Thyroid gland (tissue), 4 donors: ENCODE measurements around the gene FGF10. TPM values are rescaled to one million over a fixed set of nuclear protein-coding genes. Genes with fewer than 3 reads are reported as not detected.

Source experiments
- DNase-seq, 2 donors: peaks; one replicate each; pipeline ENCODE4 v3.0.0-alpha.2; 2019
- H3K27ac ChIP-seq, 3 donors: fragments of 200-600 bp; sonication (generic); 1 replicate in 2 of 3; 2 replicates in 1 of 3; pipeline ENCODE4 v1.5.1; 2016 to 2019; ENCODE audit warnings: mild to moderate bottlenecking in 1 of 3, moderate library complexity in 1 of 3
- H3K27me3 ChIP-seq: fragments of 200-600 bp; sonication (generic); one replicate; pipeline ENCODE4 v1.5.1; 2019
- H3K36me3 ChIP-seq, 2 donors: fragments of 200-600 bp; sonication (generic); one replicate each; pipeline ENCODE4 v1.5.1; 2016 to 2019
- H3K4me1 ChIP-seq, 2 donors: fragments of 200-600 bp; sonication (generic); one replicate each; pipeline ENCODE4 v1.5.1; 2017 to 2019
- H3K4me3 ChIP-seq, 3 donors: fragments of 200-600 bp; sonication (generic); replicated peaks in 1 of 3; 1 replicate in 2 of 3; 2 replicates in 1 of 3; pipeline ENCODE4 v1.5.1; 2016; ENCODE audit warnings: mild to moderate bottlenecking in 1 of 3
- H3K9me3 ChIP-seq: fragments of 200-600 bp; sonication (generic); one replicate; pipeline ENCODE4 v1.5.1; 2017
- POLR2A ChIP-seq, 2 donors: fragments of 450-650 bp; IDR thresholded peaks; one replicate each; pipeline ENCODE4 v1.6.1; 2017; ENCODE audit warnings: antibody characterized with exemption in 2 of 2, mild to moderate bottlenecking in 2 of 2, moderate library complexity in 1 of 2
- WGBS, 2 donors: methylation state at CpG; one replicate each; pipeline ENCODE4 v1.1.5; 2017; 5-methylcytosine and 5-hydroxymethylcytosine counted together
- intact Hi-C: fragments of 100-400 bp; cut with DNase I; formaldehyde crosslinking; loops from one replicate; pipeline ENCODE4 v1.15.1; 2023
- total RNA-seq, 4 donors: library from RNA; depleted of rRNA; stranded (reverse); fragments of >200 nt; gene quantifications; one replicate each; pipeline ENCODE4 v1.2.3, GENCODE V29; 2016
- TF ChIP-seq, protein P1 (sequence below), 6 experiments: fragments of 200-600 bp in 3 of 6; fragments of 450-650 bp in 3 of 6; sonication (generic) in 3 of 6; IDR thresholded peaks; one replicate each; pipeline ENCODE4 v1.5.1; 2016 to 2019; ENCODE audit warnings: antibody characterized with exemption in 6 of 6, mild to moderate bottlenecking in 2 of 6, inconsistent platforms in 1 of 6, moderate library complexity in 1 of 6

Gene FGF10
- total RNA-seq, 4 donors from 2014 or later, result 8.4 to 35.6 (median 22.1) TPM

DNA sequence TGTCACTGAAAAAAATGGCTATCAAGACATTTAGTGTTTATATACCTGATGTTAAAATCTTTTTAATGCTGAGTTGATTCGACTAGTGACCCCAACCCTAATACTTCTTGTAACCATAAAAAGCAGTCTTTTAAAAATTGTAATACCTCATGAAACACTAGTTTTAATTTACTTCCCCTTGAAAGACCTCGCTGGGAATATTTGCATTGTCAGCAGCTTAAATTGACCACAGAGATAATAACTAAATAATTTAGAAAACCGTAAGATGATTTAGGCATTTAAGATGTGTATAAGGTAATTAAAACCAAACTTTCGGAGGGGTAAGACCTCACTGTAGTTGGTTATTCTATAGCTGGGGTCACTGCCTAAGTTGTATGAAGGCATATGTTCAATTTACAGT lies 89.8 kb downstream of the FGF10 start:
- H3K4me1 ChIP-seq, result no peaks in the 10 kb centered on the region
- intact Hi-C loops, result no loop called here
- no peaks in the 10 kb centered on the region for H3K9me3 ChIP-seq
- no peaks in the 10 kb centered on the region for H3K27me3 ChIP-seq
- H3K27ac ChIP-seq, result no peak overlapping the region
- no peak for DNase-seq
- no peaks in the 10 kb centered on the region for H3K36me3 ChIP-seq
- no peak overlapping the region for H3K4me3 ChIP-seq
- TF ChIP-seq, protein P1, sequence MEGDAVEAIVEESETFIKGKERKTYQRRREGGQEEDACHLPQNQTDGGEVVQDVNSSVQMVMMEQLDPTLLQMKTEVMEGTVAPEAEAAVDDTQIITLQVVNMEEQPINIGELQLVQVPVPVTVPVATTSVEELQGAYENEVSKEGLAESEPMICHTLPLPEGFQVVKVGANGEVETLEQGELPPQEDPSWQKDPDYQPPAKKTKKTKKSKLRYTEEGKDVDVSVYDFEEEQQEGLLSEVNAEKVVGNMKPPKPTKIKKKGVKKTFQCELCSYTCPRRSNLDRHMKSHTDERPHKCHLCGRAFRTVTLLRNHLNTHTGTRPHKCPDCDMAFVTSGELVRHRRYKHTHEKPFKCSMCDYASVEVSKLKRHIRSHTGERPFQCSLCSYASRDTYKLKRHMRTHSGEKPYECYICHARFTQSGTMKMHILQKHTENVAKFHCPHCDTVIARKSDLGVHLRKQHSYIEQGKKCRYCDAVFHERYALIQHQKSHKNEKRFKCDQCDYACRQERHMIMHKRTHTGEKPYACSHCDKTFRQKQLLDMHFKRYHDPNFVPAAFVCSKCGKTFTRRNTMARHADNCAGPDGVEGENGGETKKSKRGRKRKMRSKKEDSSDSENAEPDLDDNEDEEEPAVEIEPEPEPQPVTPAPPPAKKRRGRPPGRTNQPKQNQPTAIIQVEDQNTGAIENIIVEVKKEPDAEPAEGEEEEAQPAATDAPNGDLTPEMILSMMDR (IDR thresholded peaks at IDR 0.05), result no peak
- TF ChIP-seq POLR2A (IDR thresholded peaks at IDR 0.05), result no peak
- WGBS, 2 donors, result 82 to 86% methylated on average over 4 of the region's 4 CpGs

DNA sequence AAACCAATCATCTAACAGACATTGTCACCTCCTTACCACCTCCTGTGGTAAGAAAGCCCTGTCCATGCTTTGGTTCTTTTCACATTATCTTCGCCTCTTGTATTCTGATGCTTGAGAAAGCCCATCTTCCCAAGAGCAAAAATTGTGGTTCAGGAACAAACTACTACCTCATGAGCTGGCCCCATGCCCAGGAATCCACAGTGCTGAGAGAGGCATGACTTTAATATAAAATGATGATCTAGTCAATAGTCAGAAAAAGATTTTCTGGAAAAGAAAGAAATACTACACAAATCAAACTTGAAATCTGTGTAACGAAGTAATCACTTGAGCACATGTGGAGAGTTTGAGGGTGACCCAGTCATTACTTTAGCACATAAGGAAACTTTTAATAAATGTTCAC lies 94.7 kb downstream of the FGF10 start:
- Histone ChIP-seq H3K27me3 (no peaks in the 10 kb centered on the region), H3K4me1 (no peaks in the 10 kb centered on the region), H3K36me3 (no peaks in the 10 kb centered on the region), H3K9me3 (no peaks in the 10 kb centered on the region), H3K27ac (no peak overlapping the region), H3K4me3 (no peak overlapping the region)
- intact Hi-C loops, result no loop called here
- WGBS, 2 donors, result 77 to 88% methylated on average over 2 of the region's 2 CpGs
- peak; percentile 1 to 5 for DNase-seq
- TF ChIP-seq, protein P1 (IDR thresholded peaks at IDR 0.05), result no peak
- no peak for TF ChIP-seq POLR2A (IDR thresholded peaks at IDR 0.05)

DNA sequence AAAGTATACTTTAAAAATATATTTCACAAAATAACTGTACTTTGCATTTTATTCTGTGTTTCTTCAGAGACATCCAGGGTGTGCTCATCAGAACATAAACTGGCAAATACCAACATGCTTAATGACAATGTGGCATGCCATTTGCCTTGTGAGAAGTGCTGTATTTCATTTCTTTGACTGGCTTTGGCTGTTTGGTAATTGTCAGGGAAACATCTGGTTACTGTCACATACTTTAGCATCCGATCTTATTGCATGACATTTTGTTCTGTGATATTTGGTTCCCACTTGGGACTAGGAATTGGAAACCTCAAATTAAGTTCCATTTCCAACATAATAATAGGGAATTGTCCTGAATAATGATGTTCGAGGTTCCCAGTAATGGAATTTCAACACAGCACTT lies 96.5 kb downstream of the FGF10 start:
- intact Hi-C loops, result no loop called here
- 61 to 79% methylated on average over 2 of the region's 2 CpGs for WGBS, 2 donors
- TF ChIP-seq, protein P1 (IDR thresholded peaks at IDR 0.05), result no peak
- no peak for TF ChIP-seq POLR2A (IDR thresholded peaks at IDR 0.05)
- Histone ChIP-seq H3K27me3 (no peaks in the 10 kb centered on the region), H3K27ac (no peak overlapping the region), H3K36me3 (no peaks in the 10 kb centered on the region), H3K4me1 (no peaks in the 10 kb centered on the region), H3K4me3 (no peak overlapping the region), H3K9me3 (no peaks in the 10 kb centered on the region)
- DNase-seq, result no peak

DNA sequence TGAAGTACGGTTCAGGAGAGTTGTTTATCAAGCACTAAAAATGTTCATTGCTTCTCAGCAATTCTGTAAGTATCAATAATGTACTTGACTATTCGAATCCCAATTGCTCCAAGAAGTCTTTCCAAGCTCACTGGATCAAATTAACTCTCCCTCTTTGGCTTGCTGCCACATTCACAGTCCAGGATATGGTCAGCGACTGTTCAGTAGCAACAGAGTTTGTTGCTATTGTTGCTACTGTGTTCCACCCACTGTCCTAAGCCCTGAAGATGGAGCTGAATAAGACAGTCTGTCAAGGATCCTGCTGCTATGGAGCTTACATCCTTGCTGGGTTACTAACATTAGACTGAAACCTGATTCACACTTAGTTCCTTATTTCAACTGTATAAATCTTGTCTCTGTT lies 110.8 kb downstream of the FGF10 start:
- Histone ChIP-seq H3K27ac (no peak overlapping the region), H3K4me3 (no peak overlapping the region), H3K27me3 (no peaks in the 10 kb centered on the region), H3K9me3 (no peaks in the 10 kb centered on the region), H3K4me1 (no peaks in the 10 kb centered on the region), H3K36me3 (no peaks in the 10 kb centered on the region)
- TF ChIP-seq POLR2A (IDR thresholded peaks at IDR 0.05), result no peak
- TF ChIP-seq, protein P1 (IDR thresholded peaks at IDR 0.05), result no peak
- no peak for DNase-seq
- intact Hi-C loops, result no loop called here
- 50 to 51% methylated on average over 3 of the region's 3 CpGs for WGBS, 2 donors

DNA sequence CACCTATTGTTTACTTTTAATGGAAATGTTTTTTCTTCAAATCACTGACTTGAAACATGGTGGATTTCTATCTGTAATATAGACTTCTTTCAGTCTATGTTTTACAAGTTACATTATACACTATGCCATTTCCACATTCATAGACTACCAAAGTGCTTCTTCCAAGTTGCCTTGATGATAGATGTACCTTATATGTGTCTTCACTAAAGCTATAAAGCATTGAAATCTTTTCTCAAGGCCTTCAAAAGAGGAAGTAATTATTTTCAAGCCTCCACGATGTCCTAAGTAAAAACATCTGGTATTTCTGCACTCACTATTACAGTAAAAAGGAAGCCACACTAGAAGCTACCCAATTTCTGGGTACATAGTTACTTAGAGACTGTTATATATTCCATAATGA lies 113.3 kb downstream of the FGF10 start:
- TF ChIP-seq, protein P1 (IDR thresholded peaks at IDR 0.05), result no peak
- no peak for TF ChIP-seq POLR2A (IDR thresholded peaks at IDR 0.05)
- 54 to 67% methylated on average over 1 of the region's 1 CpG for WGBS, 2 donors
- no peaks in the 10 kb centered on the region for H3K27me3 ChIP-seq
- no peak for DNase-seq
- no peak overlapping the region for H3K27ac ChIP-seq
- no peaks in the 10 kb centered on the region for H3K4me1 ChIP-seq
- H3K9me3 ChIP-seq, result no peaks in the 10 kb centered on the region
- intact Hi-C loops, result no loop called here
- H3K4me3 ChIP-seq, result no peak overlapping the region
- no peaks in the 10 kb centered on the region for H3K36me3 ChIP-seq
